Activated B cell treated with CpG ODN at 0.5 μM for 24 hours (primary cell): ENCODE results near the gene SPTA1. TPM values are rescaled to one million over a fixed set of nuclear protein-coding genes. Genes with fewer than 3 reads are reported as not detected.

ENCODE experiments used
- ATAC-seq: fragments of 200-7000 bp; cut with Tn5 transposase; one replicate; pipeline ENCODE4 v1.10.0; 2021; ENCODE audit warnings: low read depth, mild to moderate bottlenecking, moderate library complexity
- CTCF ChIA-PET: fragments of 350-600 bp; sonication (Branson Sonifier 250); formaldehyde crosslinking; loops from one replicate; lab custom pipeline; 2021; ENCODE audit warnings: antibody characterized with exemption; lab: Charles Lee
- POLR2A ChIA-PET: fragments of 350-600 bp; sonication (Branson Sonifier 250); formaldehyde crosslinking; loops from one replicate; lab custom pipeline; 2021; ENCODE audit warnings: antibody characterized with exemption; lab: Charles Lee
- DNase-seq: peaks from one replicate; pipeline ENCODE4 v3.0.0; 2022
- H3K27ac Mint-ChIP-seq: one replicate; pipeline ENCODE4 v1.8.0; 2020; ENCODE audit warnings: mixed read lengths
- H3K27me3 Mint-ChIP-seq: one replicate; pipeline ENCODE4 v1.8.0; 2021; ENCODE audit warnings: mixed read lengths
- H3K36me3 Mint-ChIP-seq: one replicate; pipeline ENCODE4 v1.8.0; 2021; ENCODE audit warnings: low read depth, mixed read lengths
- H3K4me1 Mint-ChIP-seq: one replicate; pipeline ENCODE4 v1.8.0; 2021; ENCODE audit warnings: mixed read lengths
- H3K4me3 Mint-ChIP-seq: one replicate; pipeline ENCODE4 v1.8.0; 2020; ENCODE audit warnings: mild to moderate bottlenecking, mixed read lengths
- H3K9me3 Mint-ChIP-seq: one replicate; pipeline ENCODE4 v1.8.0; 2020; ENCODE audit warnings: mixed read lengths
- intact Hi-C: fragments of 100-400 bp; cut with micrococcal nuclease; formaldehyde crosslinking; loops from one replicate; pipeline ENCODE4 v1.15.1; 2024
- total RNA-seq: library from RNA; stranded (reverse); gene quantifications from 2 replicates; pipeline ENCODE4 v1.2.3, GENCODE V29; 2022
- TF ChIP-seq, protein P1 (sequence below): fragments of 200-600 bp; IDR thresholded peaks from one replicate; pipeline ENCODE4 v1.8.0; 2022; ENCODE audit warnings: antibody characterized with exemption, mild to moderate bottlenecking

SPTA1 gene
- total RNA-seq, 1 donor from 2014 or later, result not detected

DNA sequence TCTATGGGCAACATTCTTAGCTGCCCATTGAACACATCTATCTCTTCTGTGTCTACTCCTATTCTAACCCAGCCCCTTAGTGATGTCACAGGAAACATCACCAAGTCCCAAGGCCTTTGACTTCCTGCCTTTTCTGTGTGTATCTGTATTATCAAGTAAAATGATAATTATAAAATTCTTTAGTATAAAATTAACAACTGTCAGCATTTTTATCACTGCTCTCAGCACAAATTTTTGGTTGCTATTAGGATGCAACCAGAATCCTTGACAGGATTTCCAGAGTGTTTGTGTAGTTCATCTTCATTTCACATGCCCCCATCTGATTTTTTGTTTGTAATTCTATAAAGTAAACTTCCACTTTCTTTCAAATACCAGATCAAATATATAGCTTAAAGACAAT, 47.6 kb downstream of the SPTA1 start:
- CTCF ChIA-PET, result no interaction called here
- Mint-ChIP-seq H3K4me1 (no peaks in the 10 kb centered on the region), H3K27ac (no peak overlapping the region), H3K27me3 (no peaks in the 10 kb centered on the region), H3K36me3 (no peaks in the 10 kb centered on the region), H3K4me3 (no peak overlapping the region), H3K9me3 (no peaks in the 10 kb centered on the region)
- POLR2A ChIA-PET, result no interaction called here
- DNase-seq (no peak), ATAC-seq (no peak)
- intact Hi-C loops, result no loop called here
- TF ChIP-seq, protein P1, sequence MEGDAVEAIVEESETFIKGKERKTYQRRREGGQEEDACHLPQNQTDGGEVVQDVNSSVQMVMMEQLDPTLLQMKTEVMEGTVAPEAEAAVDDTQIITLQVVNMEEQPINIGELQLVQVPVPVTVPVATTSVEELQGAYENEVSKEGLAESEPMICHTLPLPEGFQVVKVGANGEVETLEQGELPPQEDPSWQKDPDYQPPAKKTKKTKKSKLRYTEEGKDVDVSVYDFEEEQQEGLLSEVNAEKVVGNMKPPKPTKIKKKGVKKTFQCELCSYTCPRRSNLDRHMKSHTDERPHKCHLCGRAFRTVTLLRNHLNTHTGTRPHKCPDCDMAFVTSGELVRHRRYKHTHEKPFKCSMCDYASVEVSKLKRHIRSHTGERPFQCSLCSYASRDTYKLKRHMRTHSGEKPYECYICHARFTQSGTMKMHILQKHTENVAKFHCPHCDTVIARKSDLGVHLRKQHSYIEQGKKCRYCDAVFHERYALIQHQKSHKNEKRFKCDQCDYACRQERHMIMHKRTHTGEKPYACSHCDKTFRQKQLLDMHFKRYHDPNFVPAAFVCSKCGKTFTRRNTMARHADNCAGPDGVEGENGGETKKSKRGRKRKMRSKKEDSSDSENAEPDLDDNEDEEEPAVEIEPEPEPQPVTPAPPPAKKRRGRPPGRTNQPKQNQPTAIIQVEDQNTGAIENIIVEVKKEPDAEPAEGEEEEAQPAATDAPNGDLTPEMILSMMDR, result no peak

DNA sequence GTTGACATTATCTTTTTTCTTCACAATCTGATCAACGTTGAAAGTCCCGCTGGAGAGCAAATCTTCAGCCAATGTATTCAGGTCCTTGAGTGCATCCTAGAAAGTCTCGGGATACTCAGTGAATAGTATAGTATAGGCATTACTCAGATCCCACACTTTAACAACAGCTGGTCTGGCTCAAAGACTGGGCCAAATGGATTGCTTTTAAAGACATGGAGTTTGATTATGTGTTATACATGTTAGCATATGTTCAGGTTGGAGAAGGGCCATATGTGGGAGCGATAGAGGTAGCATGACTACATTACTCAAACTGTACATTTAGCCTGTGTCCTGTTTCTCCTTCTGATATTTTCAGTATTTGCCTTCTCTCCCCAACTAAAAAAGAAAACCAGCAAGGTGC, 48.4 kb downstream of the SPTA1 start:
- POLR2A ChIA-PET, result no interaction called here
- intact Hi-C loops, result no loop called here
- CTCF ChIA-PET, result no interaction called here

DNA sequence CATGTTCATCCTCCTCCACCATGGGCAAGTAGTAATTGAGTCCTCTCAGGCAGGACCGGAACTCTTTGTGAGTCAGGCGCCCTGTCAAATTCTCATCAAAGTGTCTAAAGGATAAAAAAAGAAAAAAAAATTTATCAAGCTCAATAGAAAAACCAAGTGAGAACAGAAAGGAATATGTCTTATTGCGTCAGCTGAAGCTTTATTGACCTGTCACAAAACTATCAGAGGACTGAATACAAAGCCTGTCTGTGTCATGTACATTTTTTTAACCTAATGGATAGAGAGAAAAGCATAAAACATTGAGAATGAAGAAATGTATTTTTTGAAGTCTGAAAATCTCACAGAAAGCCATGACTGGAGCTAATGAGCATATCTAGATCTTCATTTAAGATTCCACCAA, 72.8 kb downstream of the SPTA1 start:
- intact Hi-C loops, result no loop called here
- no peaks in the 10 kb centered on the region for H3K9me3 Mint-ChIP-seq
- H3K4me1 Mint-ChIP-seq, result peaks cover 3% of the 10 kb centered on the region
- H3K27ac Mint-ChIP-seq, result no peak overlapping the region
- H3K4me3 Mint-ChIP-seq, result no peak overlapping the region
- peaks cover 11% of the 10 kb centered on the region for H3K27me3 Mint-ChIP-seq
- DNase-seq (no peak), ATAC-seq (no peak)
- CTCF ChIA-PET, result no interaction called here
- TF ChIP-seq, protein P1, result no peak
- POLR2A ChIA-PET, result no interaction called here
- no peaks in the 10 kb centered on the region for H3K36me3 Mint-ChIP-seq

More for the DNA sequence above, 48.4 kb downstream of the SPTA1 start:
- Mint-ChIP-seq H3K4me1 (no peaks in the 10 kb centered on the region), H3K4me3 (no peak overlapping the region), H3K27ac (no peak overlapping the region), H3K36me3 (no peaks in the 10 kb centered on the region), H3K9me3 (no peaks in the 10 kb centered on the region), H3K27me3 (no peaks in the 10 kb centered on the region)
- DNase-seq, result no peak
- no peak for ATAC-seq
- TF ChIP-seq, protein P1, result no peak

DNA sequence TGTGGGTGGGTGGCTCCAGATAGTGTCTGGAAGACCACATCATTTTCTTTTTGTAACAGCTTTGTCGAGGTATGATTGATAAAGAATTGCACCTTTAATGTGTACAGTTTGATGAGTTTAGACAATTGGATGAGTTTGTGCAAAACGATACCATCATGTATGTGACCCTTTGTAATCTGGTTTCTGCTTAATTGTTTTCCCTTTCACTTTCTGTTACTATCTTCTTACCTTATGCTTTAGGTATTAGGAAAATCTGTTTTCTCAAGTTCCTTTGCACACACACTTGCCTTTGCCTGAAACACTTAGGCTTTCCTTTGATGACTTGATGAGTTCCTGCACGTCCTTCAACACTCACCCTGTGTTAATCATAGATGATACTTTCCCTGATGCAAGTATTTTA, 74.6 kb downstream of the SPTA1 start:
- CTCF ChIA-PET, result no interaction called here
- Mint-ChIP-seq H3K27ac (no peak overlapping the region), H3K9me3 (no peaks in the 10 kb centered on the region)

GRCh38 chr1:158607296-158607695, 79.2 kb downstream of the SPTA1 start:
- DNase-seq, result no peak
- Mint-ChIP-seq H3K36me3 (no peaks in the 10 kb centered on the region), H3K9me3 (no peaks in the 10 kb centered on the region), H3K4me1 (peaks cover 3% of the 10 kb centered on the region), H3K4me3 (no peak overlapping the region), H3K27ac (no peak overlapping the region), H3K27me3 (no peaks in the 10 kb centered on the region)
- POLR2A ChIA-PET, result no interaction called here
- TF ChIP-seq, protein P1, result no peak
- intact Hi-C loops, result no loop called here
- CTCF ChIA-PET, result no interaction called here
- no peak for ATAC-seq

More for the DNA sequence above, 74.6 kb downstream of the SPTA1 start:
- Mint-ChIP-seq H3K4me3 (no peak overlapping the region), H3K36me3 (no peaks in the 10 kb centered on the region), H3K4me1 (peaks cover 3% of the 10 kb centered on the region), H3K27me3 (peaks cover 2% of the 10 kb centered on the region)
- ATAC-seq (no peak), DNase-seq (no peak)
- intact Hi-C loops, result no loop called here
- POLR2A ChIA-PET, result no interaction called here
- TF ChIP-seq, protein P1, result no peak
